GM23248 (cell line): ENCODE measurements around the gene AQP9. TPM values are rescaled to one million over a fixed set of nuclear protein-coding genes. Genes with fewer than 3 reads are reported as not detected.
"Not testable (repeated sequence)": the region's sequence is repeated elsewhere in the genome, so short reads cannot be mapped to it uniquely, and the experiment has no call there.

Experiments
- DNase-seq: peaks from one replicate; pipeline ENCODE4 v3.0.0-alpha.2; 2015
- H2AFZ ChIP-seq: fragments of 200-600 bp; sonication (generic); 2 replicates; pipeline ENCODE4 v1.6.1; 2016; ENCODE audit warnings: antibody characterized with exemption
- H3F3A ChIP-seq: fragments of 200-600 bp; sonication (generic); 2 replicates; pipeline ENCODE4 v1.6.1; 2016; ENCODE audit warnings: mild to moderate bottlenecking, antibody characterized with exemption, mixed run types; ENCODE audit not compliant: insufficient read depth
- H3K27ac ChIP-seq: fragments of 200-600 bp; sonication (generic); 2 replicates; pipeline ENCODE4 v1.5.1; 2016; ENCODE audit warnings: mild to moderate bottlenecking
- H3K27me3 ChIP-seq: fragments of 200-600 bp; sonication (generic); replicated peaks from 2 replicates; pipeline ENCODE4 v1.6.1; 2016; ENCODE audit warnings: mild to moderate bottlenecking; ENCODE audit not compliant: insufficient read depth
- H3K36me3 ChIP-seq: fragments of 200-600 bp; sonication (generic); 2 replicates; pipeline ENCODE4 v1.6.1; 2016; ENCODE audit warnings: low read depth, mild to moderate bottlenecking
- H3K4me1 ChIP-seq: fragments of 200-600 bp; sonication (generic); 2 replicates; pipeline ENCODE4 v1.6.1; 2016; ENCODE audit warnings: mild to moderate bottlenecking; ENCODE audit not compliant: insufficient read depth
- H3K4me2 ChIP-seq: fragments of 200-600 bp; sonication (generic); one replicate; pipeline ENCODE4 v1.6.1; 2016; ENCODE audit warnings: mild to moderate bottlenecking; ENCODE audit not compliant: unreplicated experiment
- H3K4me3 ChIP-seq: fragments of 200-600 bp; sonication (generic); 2 replicates; pipeline ENCODE4 v1.5.1; 2016; ENCODE audit warnings: mild to moderate bottlenecking
- H3K79me2 ChIP-seq: fragments of 200-600 bp; sonication (generic); 2 replicates; pipeline ENCODE4 v1.6.1; 2016; ENCODE audit warnings: mild to moderate bottlenecking; ENCODE audit not compliant: insufficient read depth
- H3K9ac ChIP-seq: fragments of 200-600 bp; sonication (generic); 2 replicates; pipeline ENCODE4 v1.6.1; 2016; ENCODE audit warnings: mild to moderate bottlenecking
- H3K9me2 ChIP-seq: fragments of 200-600 bp; sonication (generic); 2 replicates; pipeline ENCODE4 v1.6.1; 2016; ENCODE audit warnings: mixed run types, mild to moderate bottlenecking, moderate library complexity; ENCODE audit not compliant: insufficient read depth
- H3K9me3 ChIP-seq: fragments of 200-600 bp; sonication (generic); one replicate; pipeline ENCODE4 v1.6.1; 2017; ENCODE audit warnings: low read depth
- H4K20me1 ChIP-seq: fragments of 200-600 bp; sonication (generic); 2 replicates; pipeline ENCODE4 v1.6.0; 2016; ENCODE audit not compliant: insufficient read depth
- EZH2 ChIP-seq: fragments of 200-600 bp; sonication (generic); IDR thresholded peaks from 2 replicates; pipeline ENCODE4 v1.6.1; 2018; ENCODE audit warnings: antibody characterized with exemption, mild to moderate bottlenecking; ENCODE audit not compliant: insufficient read depth, poor library complexity, severe bottlenecking
- EZH2phosphoT487 ChIP-seq: fragments of 200-600 bp; sonication (generic); IDR thresholded peaks from 2 replicates; pipeline ENCODE4 v1.6.1; 2018; ENCODE audit warnings: antibody characterized with exemption, moderate library complexity, mild to moderate bottlenecking, low read depth; ENCODE audit not compliant: insufficient read depth
- WGBS, 2 experiments: methylation state at CpG; one replicate each; pipeline ENCODE4 v1.1.6; 2015 to 2017; ENCODE audit warnings: low lambda C conversion rate in 2 of 2, low coverage in 1 of 2; ENCODE audit errors: missing lambda C conversion rate in 2 of 2; 5-methylcytosine and 5-hydroxymethylcytosine counted together
- in situ Hi-C: fragments of 300-500 bp; cut with MboI; formaldehyde crosslinking; loops from 2 replicates; pipeline ENCODE4 v1.15.0; 2020
- polyA plus RNA-seq: library from polyadenylated mRNA; unstranded; fragments of >200 nt; fragmentation: Nextera tagmentation; extraction: Ambion mirVana; gene quantifications from 2 replicates; pipeline ENCODE4 v1.2.1, GENCODE V29; 2016
- total RNA-seq: library from RNA; depleted of rRNA; stranded (reverse); fragments of >200 nt; shearing (Covaris generic); gene quantifications from 2 replicates; pipeline ENCODE4 v1.2.3, GENCODE V29; 2014

AQP9 gene
- total and polyA plus RNA-seq, 2 experiments from 2014 or later = not detected

DNA sequence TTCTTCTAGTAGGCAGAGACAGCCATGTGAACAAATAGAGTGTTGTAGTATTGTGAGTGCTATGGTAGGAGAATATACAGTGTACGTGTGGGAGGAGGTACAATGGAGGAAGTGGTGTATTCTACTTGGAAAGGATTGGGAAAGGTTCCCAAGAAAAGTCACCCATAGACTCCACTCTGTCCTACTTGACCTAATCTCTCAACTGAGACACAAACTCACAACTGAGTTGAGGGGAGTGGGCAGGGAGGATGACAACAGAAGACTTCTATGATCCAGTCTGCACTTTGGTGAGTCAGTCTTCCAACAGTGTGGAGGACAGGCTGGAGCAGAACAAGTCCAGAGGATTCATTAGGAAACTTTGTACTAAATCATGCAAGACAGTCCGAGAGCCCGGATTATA is 28.8 kb upstream of the AQP9 start:
- Histone ChIP-seq H3K4me1 (no peaks in the 10 kb centered on the region), H3K4me3 (no peak overlapping the region), H3K36me3 (no peaks in the 10 kb centered on the region), H4K20me1 (no peaks in the 10 kb centered on the region), H3K79me2 (no peaks in the 10 kb centered on the region), H3F3A (no peaks in the 10 kb centered on the region), H3K27me3 (peaks cover 16% of the 10 kb centered on the region), H3K9me2 (no peaks in the 10 kb centered on the region), H3K27ac (no peak overlapping the region), H3K9ac (no peak overlapping the region), H2AFZ (no peak overlapping the region), H3K4me2 (no peak overlapping the region), H3K9me3 (no peaks in the 10 kb centered on the region)
- in situ Hi-C loops = no loop called here
- DNase-seq = no peak
- TF ChIP-seq EZH2 (no peak), EZH2phosphoT487 (no peak)
- WGBS, 2 experiments = 62 to 71% methylated on average over 3 of the region's 3 CpGs

DNA sequence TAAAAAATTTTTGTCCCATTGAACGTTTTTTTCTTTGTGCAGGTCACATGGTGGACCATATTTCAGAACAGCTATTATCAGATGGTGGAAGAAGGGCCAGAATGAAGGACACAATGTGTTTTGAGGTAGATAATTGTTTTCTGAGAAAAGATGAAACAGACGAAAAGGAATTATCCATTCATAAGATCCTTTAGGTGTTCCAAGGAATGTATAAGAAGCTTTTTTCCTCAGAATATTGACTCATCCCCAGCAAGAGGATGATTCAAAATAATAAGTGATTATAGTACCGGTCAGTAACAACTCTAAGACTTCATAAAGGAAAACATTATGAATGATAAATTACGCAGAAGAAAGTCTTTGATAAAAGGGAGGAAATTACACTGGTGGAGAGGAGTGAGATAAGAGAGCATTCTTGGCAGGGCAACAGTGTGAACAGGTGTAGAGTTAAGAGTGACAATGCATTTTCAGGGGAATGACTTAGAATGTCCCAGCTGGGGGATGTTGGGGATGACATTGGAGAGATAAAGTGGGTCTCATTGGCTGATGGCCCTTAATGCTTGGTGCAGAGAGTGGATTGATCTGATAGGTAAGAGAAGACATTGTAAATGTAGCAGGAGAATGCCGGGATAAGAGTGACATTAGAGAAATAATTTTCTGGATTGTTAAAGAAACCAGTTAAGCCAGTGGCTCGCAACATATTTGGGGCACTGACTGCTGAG is 27.0 kb upstream of the AQP9 start:
- peaks cover 11% of the 10 kb centered on the region for H3K27me3 ChIP-seq
- no peaks in the 10 kb centered on the region for H3F3A ChIP-seq
- no peaks in the 10 kb centered on the region for H3K9me3 ChIP-seq
- in situ Hi-C loops = no loop called here
- no peak overlapping the region for H3K4me2 ChIP-seq
- no peaks in the 10 kb centered on the region for H4K20me1 ChIP-seq
- H3K79me2 ChIP-seq = no peaks in the 10 kb centered on the region
- no peak overlapping the region for H3K9ac ChIP-seq
- H3K4me1 ChIP-seq = no peaks in the 10 kb centered on the region
- H3K36me3 ChIP-seq = no peaks in the 10 kb centered on the region
- no peaks in the 10 kb centered on the region for H3K9me2 ChIP-seq
- DNase-seq = no peak
- no peak overlapping the region for H3K4me3 ChIP-seq
- no peak overlapping the region for H2AFZ ChIP-seq
- H3K27ac ChIP-seq = no peak overlapping the region
- TF ChIP-seq EZH2 (no peak), EZH2phosphoT487 (no peak)
- 68 to 72% methylated on average over 6 of the region's 6 CpGs for WGBS, 2 experiments

DNA sequence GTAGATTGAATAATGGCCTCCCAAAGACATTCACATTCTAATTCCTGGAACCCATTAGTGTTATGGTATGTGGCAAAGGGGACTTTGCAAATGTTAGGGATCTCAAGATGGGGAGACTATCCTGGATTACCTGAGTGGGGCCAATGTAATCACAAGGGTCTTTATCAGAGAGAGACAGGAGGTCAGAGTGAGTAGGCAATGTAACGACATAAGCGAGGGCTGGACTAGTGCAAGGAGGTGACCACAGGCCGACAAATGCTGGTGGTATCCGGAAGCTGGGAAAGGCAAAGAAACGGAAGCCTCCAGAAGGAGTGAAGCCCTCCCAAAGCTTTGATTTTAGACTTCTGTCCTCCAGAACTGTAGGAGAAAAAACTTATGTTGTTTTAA is 26.5 kb upstream of the AQP9 start:
- Histone ChIP-seq H3K4me3 (no peak overlapping the region), H3K27me3 (peaks cover 11% of the 10 kb centered on the region), H3K9ac (no peak overlapping the region), H3F3A (no peaks in the 10 kb centered on the region), H3K9me3 (no peaks in the 10 kb centered on the region), H2AFZ (no peak overlapping the region), H3K9me2 (no peaks in the 10 kb centered on the region), H3K27ac (no peak overlapping the region), H3K36me3 (no peaks in the 10 kb centered on the region), H4K20me1 (no peaks in the 10 kb centered on the region), H3K4me2 (no peak overlapping the region), H3K4me1 (no peaks in the 10 kb centered on the region), H3K79me2 (no peaks in the 10 kb centered on the region)
- no peak for DNase-seq
- 86 to 93% methylated on average over 5 of the region's 5 CpGs for WGBS, 2 experiments
- in situ Hi-C loops = no loop called here
- no peak for TF ChIP-seq EZH2
- no peak for TF ChIP-seq EZH2phosphoT487

- H3F3A ChIP-seq, H3K4me2 ChIP-seq, H4K20me1 ChIP-seq, H3K27ac ChIP-seq, H3K36me3 ChIP-seq, H3K4me3 ChIP-seq, H2AFZ ChIP-seq, DNase-seq, H3K9ac ChIP-seq, in situ Hi-C loops, H3K9me3 ChIP-seq, H3K79me2 ChIP-seq, H3K4me1 ChIP-seq, H3K9me2 ChIP-seq: not testable (repeated sequence)
- WGBS, 2 experiments = 32 to 33% methylated on average over 5 of the region's 5 CpGs
- H3K27me3 ChIP-seq = peaks cover 10% of the 10 kb centered on the region
These were observed 24.8 kb upstream of the AQP9 start for GRCh38 chr15:58113358-58113757.

- Histone ChIP-seq H3F3A (no peaks in the 10 kb centered on the region), H3K27me3 (no peaks in the 10 kb centered on the region; the same call in 1 of the 2 replicates), H2AFZ (no peak overlapping the region), H3K36me3 (no peaks in the 10 kb centered on the region), H3K4me3 (no peak overlapping the region), H3K27ac (no peak overlapping the region), H3K4me1 (no peaks in the 10 kb centered on the region), H4K20me1 (no peaks in the 10 kb centered on the region), H3K79me2 (no peaks in the 10 kb centered on the region), H3K9ac (no peak overlapping the region), H3K9me2 (no peaks in the 10 kb centered on the region), H3K9me3 (no peaks in the 10 kb centered on the region), H3K4me2 (no peak overlapping the region)
- no peak for DNase-seq
- in situ Hi-C loops = no loop called here
- WGBS, 2 experiments = 60 to 78% methylated on average over 3 of the region's 3 CpGs
- TF ChIP-seq EZH2 (no peak), EZH2phosphoT487 (no peak)
These were observed 23.8 kb upstream of the AQP9 start for GRCh38 chr15:58114388-58114787.
